Measurements from ENCODE around the gene CGB7.
"Not testable (repeated sequence)": the region's sequence is repeated elsewhere in the genome, so short reads cannot be mapped to it uniquely, and the experiment has no call there.

The CGB7 gene

DNA sequence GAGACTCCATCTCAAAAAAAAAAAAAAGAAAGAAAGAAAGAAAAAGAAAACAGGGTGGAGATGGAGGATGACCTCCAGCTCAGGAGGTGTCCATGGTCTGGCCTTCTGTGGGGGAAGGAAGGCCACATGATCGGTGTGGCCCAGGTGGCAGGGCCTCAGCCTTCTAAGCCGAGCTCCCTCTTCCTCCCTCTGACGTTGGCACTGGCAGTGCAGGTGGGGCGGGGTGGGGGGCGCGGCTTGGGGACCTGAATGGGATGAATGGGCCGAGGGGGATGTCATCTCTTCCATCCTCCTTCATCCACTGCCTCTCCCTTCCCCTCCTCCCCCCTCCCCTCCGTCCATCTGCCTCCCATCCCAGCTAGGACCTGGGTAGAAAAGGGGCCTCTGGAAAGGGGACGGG lies 17.8 kb downstream of the CGB7 start:
- not testable (repeated sequence) for DNase-seq

DNA sequence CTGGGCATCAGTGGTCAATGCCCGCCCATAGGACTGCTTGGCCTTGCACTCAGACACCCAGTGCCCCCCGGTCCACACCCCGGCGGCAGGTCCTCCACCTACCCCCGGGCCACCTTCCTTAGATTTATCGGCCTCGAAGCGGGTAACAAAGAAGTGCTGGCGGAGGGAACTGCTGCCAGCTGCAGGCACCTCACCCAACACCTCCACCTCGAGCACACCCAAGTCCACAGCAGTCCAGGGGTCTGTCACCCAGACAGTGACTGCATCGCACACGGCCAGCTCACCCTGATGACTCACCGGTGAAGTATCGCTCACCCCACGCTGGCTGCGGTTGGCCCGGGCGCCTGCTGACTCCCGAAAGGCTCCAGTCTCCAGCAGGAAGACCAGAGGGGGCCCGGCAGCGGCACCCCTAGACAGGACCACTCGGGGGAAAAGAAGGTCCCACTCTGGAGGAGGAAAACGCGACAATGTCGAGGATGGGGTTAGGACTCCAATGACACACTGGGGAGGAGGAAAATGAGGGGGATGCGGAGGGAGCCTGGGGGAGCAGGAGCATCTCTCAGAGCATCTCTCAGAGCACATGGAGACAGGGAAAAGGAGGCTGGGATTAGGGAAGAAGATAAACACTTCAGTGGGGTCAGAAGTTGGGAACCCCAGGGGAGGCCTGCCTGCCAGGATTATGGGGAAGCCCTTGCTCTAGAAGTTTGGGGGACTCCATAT lies 18.8 kb downstream of the CGB7 start:
- DNase-seq, result not testable (repeated sequence)

DNA sequence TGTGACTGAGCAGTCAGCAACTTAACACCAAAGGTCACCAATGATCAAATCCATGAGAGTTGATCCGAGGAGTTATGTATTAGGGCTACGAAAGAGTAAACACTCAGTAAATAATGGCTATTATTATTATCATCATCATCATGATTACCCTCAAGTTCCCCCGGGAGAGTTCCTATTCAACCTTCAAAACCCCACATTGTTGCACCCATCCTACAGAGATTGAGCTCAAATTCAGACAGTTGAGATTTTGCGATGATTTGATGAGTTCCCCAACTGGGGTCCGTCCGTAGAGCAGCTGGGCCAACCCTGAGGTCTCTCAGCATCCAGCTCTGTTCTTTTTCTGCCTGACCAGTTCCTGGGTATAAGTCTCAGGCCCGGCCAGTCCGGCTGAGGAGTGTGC lies 19.4 kb downstream of the CGB7 start:
- DNase-seq, result not testable (repeated sequence)

- peak; percentile 70 for DNase-seq
Observed at GRCh38 chr19:49036815-49037214, 20.7 kb downstream of the CGB7 start, which contains the start of gene CGB1. TSS of gene CGB1 (minus strand) at chr19:49036895. CDS start at chr19:49036711, 184 bp downstream.

DNA sequence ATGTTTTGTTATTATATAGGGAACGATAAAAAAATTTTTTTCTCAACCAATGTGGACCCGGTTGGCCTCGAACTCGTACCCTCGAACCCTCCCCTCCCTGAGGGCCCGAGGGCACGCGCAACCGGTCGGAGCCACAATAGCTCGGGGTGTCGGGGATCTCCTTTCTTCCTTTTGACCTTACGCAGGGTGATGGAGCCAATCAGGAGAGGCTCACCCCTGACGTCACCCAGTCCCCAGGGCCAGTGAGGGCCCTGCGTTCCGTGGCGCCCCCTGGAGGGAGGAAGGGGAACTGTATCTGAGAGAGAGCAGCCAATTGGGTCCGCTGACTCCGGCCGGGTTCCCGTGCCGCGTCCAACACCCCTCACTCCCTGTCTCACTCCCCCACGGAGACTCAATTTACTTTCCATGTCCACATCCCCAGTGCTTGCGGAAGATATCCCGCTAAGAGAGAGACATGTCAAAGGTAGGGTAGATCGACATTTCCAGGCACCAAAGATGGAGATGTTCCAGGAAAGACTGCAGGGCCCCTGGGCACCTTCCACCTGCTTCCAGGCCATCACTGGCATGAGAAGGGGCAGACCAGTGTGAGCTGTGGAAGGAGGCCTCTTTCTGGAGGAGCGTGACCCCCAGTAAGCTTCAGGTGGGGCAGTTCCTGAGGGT lies 25.8 kb downstream of the CGB7 start, which contains the start of gene CGB2:
Gene CGB2 (plus strand): TSS at position 249 of the 660 bp plus-strand sequence. CDS start 206 bp downstream, at position 455.
- DNase-seq, result peak; percentile 85

DNA sequence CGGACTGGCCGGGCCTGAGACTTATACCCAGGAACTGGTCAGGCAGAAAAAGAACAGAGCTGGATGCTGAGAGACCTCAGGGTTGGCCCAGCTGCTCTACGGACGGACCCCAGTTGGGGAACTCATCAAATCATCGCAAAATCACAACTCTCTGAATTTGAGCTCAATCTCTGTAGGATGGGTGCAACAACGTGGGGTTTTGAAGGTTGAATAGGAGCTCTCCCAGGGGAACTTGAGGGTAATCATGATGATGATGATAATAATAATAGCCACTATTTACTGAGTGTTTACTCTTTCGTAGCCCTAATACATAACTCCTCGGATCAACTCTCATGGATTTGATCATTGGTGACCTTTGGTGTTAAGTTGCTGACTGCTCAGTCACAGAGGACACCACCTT lies 27.2 kb downstream of the CGB7 start:
- DNase-seq, result not testable (repeated sequence)

GRCh38 chr19:49029749-49030148 lies 27.8 kb downstream of the CGB7 start:
- DNase-seq, result not testable (repeated sequence)

DNA sequence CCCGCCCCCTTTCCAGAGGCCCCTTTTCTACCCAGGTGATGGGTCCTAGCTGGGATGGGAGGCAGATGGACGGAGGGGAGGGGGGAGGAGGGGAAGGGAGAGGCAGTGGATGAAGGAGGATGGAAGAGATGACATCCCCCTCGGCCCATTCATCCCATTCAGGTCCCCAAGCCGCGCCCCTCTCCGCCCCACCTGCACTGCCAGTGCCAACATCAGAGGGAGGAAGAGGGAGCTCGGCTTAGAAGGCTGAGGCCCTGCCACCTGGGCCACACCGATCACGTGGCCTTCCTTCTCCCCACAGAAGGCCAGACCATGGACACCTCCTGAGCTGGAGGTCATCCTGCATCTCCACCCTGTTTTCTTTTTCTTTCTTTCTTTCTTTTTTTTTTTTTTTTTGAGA lies 28.9 kb downstream of the CGB7 start:
- not testable (repeated sequence) for DNase-seq

DNA sequence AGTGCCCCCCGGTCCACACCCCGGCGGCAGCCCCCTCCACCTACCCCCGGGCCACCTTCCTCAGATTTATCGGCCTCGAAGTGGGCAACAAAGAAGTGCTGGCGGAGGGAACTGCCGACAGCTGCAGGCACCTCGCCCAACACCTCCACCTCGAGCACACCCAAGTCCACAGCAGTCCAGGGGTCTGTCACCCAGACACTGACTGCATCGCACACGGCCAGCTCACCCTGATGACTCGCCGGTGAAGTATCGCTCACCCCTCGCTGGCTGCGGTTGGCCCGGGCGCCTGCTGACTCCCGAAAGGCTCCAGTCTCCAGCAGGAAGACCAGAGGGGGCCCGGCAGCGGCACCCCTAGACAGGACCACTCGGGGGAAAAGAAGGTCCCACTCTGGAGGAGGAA lies 31.9 kb downstream of the CGB7 start:
- not testable (repeated sequence) for DNase-seq

- DNase-seq, result not testable (repeated sequence)
Observed at GRCh38 chr19:49025088-49025487, 32.5 kb downstream of the CGB7 start.

GRCh38 chr19:49024233-49024632 lies 33.3 kb downstream of the CGB7 start, which contains the start of gene CGB3:
TSS of gene CGB3 (minus strand) at chr19:49024333. CDS start at chr19:49023971, 362 bp downstream.
- DNase-seq, result not testable (repeated sequence)

DNA sequence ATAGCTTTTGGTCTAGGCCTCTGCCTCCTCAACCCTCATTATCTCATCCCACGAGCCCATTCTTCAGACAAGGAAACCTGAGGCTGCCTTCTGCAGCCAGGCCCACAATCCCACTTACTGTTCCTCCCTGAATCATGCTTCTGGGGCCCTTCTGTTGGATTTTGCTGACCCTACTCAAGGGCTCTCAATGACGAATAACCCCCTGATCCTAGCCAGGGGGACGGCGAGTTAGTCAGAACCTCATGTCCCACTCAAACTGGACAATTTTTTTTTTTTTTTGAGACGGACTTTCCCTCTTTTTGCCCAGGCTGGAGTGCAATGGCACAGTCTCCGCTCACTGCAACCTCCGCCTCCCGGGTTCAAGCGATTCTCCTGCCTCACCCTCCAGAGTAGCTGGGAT lies 35.4 kb downstream of the CGB7 start:
- no peak for DNase-seq

DNA sequence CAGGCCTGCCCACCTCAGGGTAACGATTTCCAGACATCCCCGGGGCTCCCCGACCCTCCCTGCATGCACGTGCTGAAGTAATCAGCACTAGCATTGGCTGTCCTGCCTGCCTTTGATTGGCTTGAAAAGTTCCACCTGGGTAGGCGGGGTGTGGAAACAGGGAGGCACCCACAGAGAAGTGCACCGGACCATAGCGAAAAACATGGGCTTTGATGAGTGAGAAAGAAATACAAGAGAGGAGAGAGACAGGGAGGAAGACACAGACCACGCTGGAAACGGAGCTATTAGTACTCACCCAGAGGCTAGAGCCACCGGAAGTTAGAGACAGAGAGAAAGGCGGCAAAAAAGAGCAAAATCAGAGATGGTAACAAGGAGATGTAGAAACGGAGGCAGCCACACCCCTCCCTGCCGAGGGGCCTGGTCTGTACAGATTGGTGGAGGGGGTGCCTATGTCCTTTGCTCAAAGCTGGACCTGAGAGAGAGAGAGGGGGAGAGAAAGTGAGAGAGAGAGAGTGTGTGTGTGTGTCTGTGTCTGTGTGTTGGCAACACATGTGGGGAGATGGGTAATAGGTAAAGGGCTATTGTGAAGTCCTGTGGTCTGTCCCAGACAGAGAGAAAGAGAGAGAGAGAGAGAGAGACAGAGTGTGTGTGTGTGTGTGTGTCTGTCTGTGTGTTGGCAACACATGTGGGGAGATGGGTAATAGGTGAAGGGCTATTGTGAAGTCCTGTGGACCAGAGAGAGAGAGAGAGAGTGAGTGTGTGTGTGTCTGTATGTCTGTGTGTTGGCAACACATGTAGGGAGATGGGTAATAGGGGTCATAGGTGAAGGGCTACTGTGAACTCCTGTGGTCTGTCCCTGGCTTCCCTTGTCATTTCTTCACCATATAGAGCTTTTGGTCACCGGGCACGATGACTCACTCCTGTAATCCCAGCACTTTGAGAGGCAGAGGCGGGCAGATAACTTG lies 36.3 kb downstream of the CGB7 start:
- no peak for DNase-seq

DNA sequence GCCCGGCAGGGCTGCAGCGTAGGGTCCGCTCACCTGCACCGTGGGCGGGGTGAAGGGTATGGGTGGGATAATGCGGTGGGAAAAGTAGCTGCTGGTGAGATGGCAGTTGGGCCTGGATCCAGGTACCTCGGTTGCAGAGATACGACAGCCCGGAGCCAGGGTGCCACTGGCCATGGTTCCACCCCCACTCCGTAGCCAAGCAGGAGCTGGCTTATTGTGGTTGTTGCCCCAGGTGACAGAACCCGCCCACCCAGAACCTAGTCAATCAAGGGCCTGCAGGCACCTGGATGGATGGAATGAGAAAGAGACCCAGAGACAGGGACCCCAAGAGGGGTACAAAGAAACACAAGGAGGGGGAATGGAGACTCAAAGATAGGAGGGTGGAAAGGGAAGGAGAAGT lies 37.2 kb downstream of the CGB7 start:
- peak; percentile 22 for DNase-seq

DNA sequence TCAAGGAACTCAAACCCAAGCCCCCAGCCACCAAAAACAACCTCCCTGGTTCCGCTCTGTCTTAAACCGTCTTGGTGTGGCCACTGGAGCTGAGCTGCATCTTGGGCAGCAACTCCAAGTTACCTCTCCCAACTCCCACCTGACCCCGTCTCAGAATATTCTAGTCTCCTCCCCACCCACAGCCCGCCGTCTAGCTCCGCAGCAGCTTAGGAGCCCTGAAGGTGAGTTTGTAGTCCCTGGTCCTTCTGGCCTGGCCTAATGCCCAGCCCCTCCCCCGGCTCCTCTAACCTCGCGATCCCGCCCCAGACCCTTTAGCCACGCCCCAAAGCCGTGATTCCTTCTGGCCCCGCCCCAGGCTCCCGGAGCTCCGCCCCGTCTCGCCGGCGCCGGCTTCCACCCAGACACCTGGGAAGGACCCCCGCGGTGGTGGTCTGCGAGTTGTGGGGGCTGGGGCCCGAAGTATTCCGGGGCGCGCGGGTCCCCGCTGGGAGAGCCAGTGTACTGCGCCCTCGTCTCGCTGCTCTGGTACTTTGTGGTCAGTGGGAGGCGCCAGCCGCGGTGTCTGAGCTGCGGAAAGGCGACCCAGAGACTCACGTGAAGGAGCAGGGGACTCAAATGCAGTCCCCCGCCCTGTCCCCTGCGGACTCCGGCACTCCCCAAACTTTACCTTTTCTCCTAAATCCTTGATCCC lies 38.2 kb downstream of the CGB7 start:
- DNase-seq, result peak; percentile 77

DNA sequence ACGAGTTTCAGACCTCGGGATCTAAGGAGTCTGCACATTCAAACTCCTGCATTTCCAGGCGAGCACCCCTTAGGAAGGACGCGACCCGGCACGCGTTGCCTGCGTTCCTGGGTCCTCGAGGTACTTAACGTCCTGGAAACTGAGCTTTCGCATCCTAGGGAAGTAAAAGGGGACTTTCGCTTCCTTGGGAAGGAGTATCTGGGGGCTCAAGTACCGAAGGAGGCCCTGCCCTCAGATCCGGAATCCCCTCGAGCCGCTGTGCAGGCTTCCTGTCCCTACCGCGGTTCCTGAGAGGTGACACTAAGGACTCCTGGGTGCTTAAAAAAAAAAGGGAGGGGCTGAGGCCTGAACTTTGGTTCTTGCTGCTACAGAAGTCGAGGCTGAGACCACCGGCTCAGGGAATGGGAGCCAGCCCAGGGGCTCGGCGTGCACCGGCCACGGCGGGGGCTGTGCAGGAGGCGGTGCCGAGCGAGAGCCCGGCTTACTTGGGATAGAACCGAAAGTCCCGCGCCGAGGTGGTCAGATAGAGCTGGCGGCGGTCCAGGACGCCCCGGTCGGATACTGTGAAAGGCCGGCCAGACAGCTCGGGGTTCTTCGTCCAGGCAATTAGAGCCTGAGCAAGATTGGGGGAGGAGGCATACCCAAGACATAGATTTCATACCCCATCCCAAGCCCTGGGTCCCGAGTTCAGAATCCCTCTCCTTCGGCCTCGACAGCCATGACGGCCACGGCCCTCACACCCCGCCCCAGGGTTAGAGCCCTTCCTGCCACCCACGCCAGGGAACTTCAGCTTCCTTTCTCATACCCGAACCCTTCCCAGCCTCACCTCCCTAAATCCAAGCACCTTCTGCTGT lies 38.9 kb downstream of the CGB7 start:
- DNase-seq, result peak; percentile 38

- peak; percentile 71 for DNase-seq
Observed at GRCh38 chr19:49017666-49018351, 39.7 kb downstream of the CGB7 start.

DNA sequence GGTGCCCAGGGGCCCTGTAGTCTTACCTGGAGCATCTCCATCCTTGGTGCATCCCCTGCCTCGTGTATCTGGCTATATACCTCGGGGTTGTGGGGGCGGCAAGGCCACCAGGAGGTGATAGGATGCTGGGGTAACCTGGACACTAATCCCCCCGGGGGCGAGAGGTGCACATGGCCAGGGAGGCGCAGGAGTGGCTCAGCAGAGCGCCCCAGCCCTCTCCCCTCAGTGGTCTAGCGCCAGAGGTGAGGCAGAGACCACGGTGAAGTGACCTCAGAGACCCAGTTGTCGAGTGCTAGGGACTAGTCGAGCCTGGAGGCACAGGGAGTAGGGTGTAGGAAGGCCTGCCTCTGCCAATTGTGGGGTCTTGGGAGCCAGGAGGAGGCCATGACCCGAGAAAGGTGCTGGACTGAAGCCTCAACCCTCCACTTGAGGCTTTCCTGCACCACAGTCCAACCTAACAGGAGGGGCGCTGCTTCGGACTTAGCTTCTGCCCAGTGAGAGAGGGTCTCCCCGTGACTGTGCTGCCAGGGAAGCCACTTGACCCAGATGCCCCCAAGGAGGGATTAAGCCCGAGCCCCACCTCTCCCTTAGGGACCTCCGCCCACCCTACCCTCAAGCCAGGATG lies 40.4 kb downstream of the CGB7 start, which contains the start of gene LHB:
Gene LHB (minus strand): TSS at position 51 of the 625 bp plus-strand sequence. CDS start 10 bp downstream, at position 41.
- DNase-seq, result no peak

- no peak for DNase-seq
Observed at GRCh38 chr19:49016067-49016839, 41.3 kb downstream of the CGB7 start.
